Kidney (tissue), 14 donors: ENCODE results near the gene HRH3. TPM values are rescaled to one million over a fixed set of nuclear protein-coding genes. Genes with fewer than 3 reads are reported as not detected.

Experiments
- DNase-seq, 5 donors: peaks; one replicate each; pipeline ENCODE4 v3.0.0-alpha.2; 2013 to 2020
- FAIRE-seq: peaks from 2 replicates; lab custom pipeline; 2012; peaks lifted over from hg19 to GRCh38; lab: Jason Lieb, UNC
- H3K27ac ChIP-seq, 2 donors: one replicate each; pipeline ENCODE4 v1.7.0; 2013; ENCODE audit warnings: low read depth in 2 of 2, low read length in 2 of 2, inconsistent platforms in 1 of 2
- H3K27me3 ChIP-seq: one replicate; pipeline ENCODE4 v1.7.1; 2013; ENCODE audit warnings: low read length, inconsistent platforms; ENCODE audit not compliant: control insufficient read depth, insufficient read depth
- H3K36me3 ChIP-seq, 3 donors: one replicate each; pipeline versions ENCODE4 v1.7.0 to v1.7.1; 2013; ENCODE audit warnings: low read length in 3 of 3, control low read depth in 1 of 3, inconsistent platforms in 1 of 3; ENCODE audit not compliant: insufficient read depth in 3 of 3, control insufficient read depth in 2 of 3
- H3K4me1 ChIP-seq, 3 donors: one replicate each; pipeline versions ENCODE4 v1.7.0 to v1.7.1; 2013; ENCODE audit warnings: low read length in 3 of 3, inconsistent platforms in 1 of 3, low read depth in 1 of 3; ENCODE audit not compliant: control insufficient read depth in 2 of 3, insufficient read depth in 2 of 3
- H3K4me3 ChIP-seq, 3 donors: one replicate each; pipeline versions ENCODE4 v1.7.0 to v1.8.1; 2013; ENCODE audit warnings: low read length in 3 of 3, control low read depth in 1 of 3, inconsistent platforms in 1 of 3
- H3K9ac ChIP-seq, 3 donors: one replicate each; pipeline versions ENCODE4 v1.7.0 to v1.7.1; 2013; ENCODE audit warnings: low read length in 3 of 3, control low read depth in 1 of 3, inconsistent platforms in 1 of 3
- H3K9me3 ChIP-seq, 3 donors: one replicate each; pipeline versions ENCODE4 v1.7.0 to v1.7.1; 2013; ENCODE audit warnings: low read length in 3 of 3, control low read depth in 1 of 3, inconsistent platforms in 1 of 3; ENCODE audit not compliant: control insufficient read depth in 2 of 3, insufficient read depth in 1 of 3
- CTCF ChIP-seq: IDR thresholded peaks from 3 replicates; pipeline ENCODE4 v1.5.1; 2012; ENCODE audit warnings: mild to moderate bottlenecking, moderate library complexity, borderline replicate concordance; ENCODE audit not compliant: insufficient read depth; ENCODE audit errors: extremely low read depth
- intact Hi-C: fragments of 100-400 bp; cut with DNase I; formaldehyde crosslinking; loops from one replicate; pipeline ENCODE4 v1.11.1; 2022
- polyA plus RNA-seq: library from polyadenylated mRNA; stranded (reverse); fragments of 350-450 nt; fragmentation: Illumina TruSeq; extraction: RNeasy Lipid Tissue Mini Kit (QIAGEN cat#74804); gene quantifications from one replicate; pipeline ENCODE4 v1.2.3, GENCODE V29; 2014; ENCODE audit warnings: low read depth, low replicate concordance; ENCODE audit not compliant: insufficient read depth
- total RNA-seq: library from RNA; stranded (reverse); fragmentation: NEBNext Ultra II Directional; extraction: Animal tissue kit (Norgen Biotek cat#: 25700); gene quantifications from one replicate; pipeline ENCODE4 v1.2.1, GENCODE V29; 2021
- donor health status: control.
- donor health status: control.
- donor health status: control.
- donor health status: control.
- donor health status: control.
- donor health status: DM: yes; HTN: yes; CAD: no.
- donor health status: Normal renal cell carcinoma (clear cell type).

HRH3 gene
- total and polyA plus RNA-seq, 2 donors from 2014 or later, result not detected

- H3K9me3 ChIP-seq, result no peaks in the 10 kb centered on the region
Observed at GRCh38 chr20:62259294-62259565, 39.2 kb upstream of the HRH3 start.

GRCh38 chr20:62258499-62259293 is 38.6 kb upstream of the HRH3 start:
- DNase-seq, result no peak
- no peak for TF ChIP-seq CTCF
- Histone ChIP-seq H3K9ac (no peak overlapping the region), H3K27ac (no peak overlapping the region), H3K9me3 (no peaks in the 10 kb centered on the region), H3K27me3 (no peaks in the 10 kb centered on the region), H3K4me1 (no peaks in the 10 kb centered on the region), H3K4me3 (no peak overlapping the region), H3K36me3 (peaks cover 0 to 30% (median 13%) of the 10 kb centered on the region in 3 donors)
- intact Hi-C loops, result no loop called here
- FAIRE-seq, result no peak

More at GRCh38 chr20:62259294-62259565, 39.2 kb upstream of the HRH3 start:
- no peak overlapping the region for H3K4me3 ChIP-seq
- no peak overlapping the region for H3K27ac ChIP-seq
- no peak for TF ChIP-seq CTCF
- no peaks in the 10 kb centered on the region for H3K4me1 ChIP-seq
- no peaks in the 10 kb centered on the region for H3K27me3 ChIP-seq
- H3K36me3 ChIP-seq, result peaks cover 0 to 30% (median 16%) of the 10 kb centered on the region in 3 donors
- H3K9ac ChIP-seq, result no peak overlapping the region
- intact Hi-C loops, result no loop called here
- FAIRE-seq, result no peak
- DNase-seq, result no peak

- DNase-seq (no peak), FAIRE-seq (no peak)
- intact Hi-C loops, result no loop called here
- Histone ChIP-seq H3K4me1 (no peaks in the 10 kb centered on the region), H3K4me3 (no peak overlapping the region), H3K36me3 (peaks cover 0 to 15% (median 14%) of the 10 kb centered on the region in 3 donors), H3K27ac (no peak overlapping the region), H3K27me3 (no peaks in the 10 kb centered on the region), H3K9ac (no peak overlapping the region), H3K9me3 (no peaks in the 10 kb centered on the region)
- no peak for TF ChIP-seq CTCF
Observed at GRCh38 chr20:62255976-62256375, 35.9 kb upstream of the HRH3 start.
